Measurements from ENCODE around the gene SRRM2.
A peak's percentile ranks its signal among the peaks of the same experiment; 100 is the strongest.

SRRM2 gene

DNA sequence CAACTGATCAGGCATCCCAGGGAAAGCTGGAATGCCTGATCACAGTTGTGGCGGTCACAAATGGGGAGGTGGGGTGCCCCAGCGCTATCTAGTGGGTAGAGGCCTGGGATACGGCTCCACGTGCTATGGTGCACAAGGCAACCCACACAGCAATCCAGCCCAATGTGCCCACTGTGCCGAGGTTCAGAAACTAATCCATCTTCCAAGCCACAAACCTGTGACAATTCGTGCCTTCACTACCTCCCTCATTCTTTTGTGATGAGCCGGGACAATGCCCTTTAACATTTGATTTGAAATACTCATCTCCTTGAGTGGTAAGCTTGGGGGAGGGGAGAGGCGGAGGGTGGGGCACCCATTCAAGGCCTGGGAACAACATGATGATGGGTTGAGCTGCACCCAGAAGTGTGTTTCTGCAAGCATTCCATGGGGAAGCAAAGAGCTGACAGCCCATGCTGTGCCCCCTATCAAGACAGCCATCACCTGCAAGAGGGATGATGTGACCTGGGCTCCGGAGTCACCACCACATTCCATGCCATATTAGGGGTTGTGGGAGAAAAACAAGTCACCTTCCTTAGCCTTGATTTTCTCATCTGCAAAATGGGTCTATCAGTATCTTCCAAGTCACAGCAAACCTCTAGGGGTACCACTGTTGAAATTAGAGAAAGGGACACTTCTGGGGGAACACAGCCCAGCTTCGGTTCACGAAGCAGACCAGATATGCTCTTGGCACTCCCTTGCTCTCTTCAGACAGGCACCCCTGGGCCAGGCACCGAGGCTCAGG lies 20.9 kb downstream of the SRRM2 start:
- H3K27ac ChIP-seq (ENCODE audit: low read length): no peak overlapping the region
- peaks cover 36% of the 10 kb centered on the region for H3K4me1 ChIP-seq (ENCODE audit: control insufficient read depth, insufficient read depth, low read length)
- peaks cover 47 to 48% of the 10 kb centered on the region in 2 donors for H3K36me3 ChIP-seq (ENCODE audit: control insufficient read depth in 2 of 2, insufficient read depth in 2 of 2, low read length in 2 of 2)
- no peaks in the 10 kb centered on the region for H3K27me3 ChIP-seq (ENCODE audit: control insufficient read depth in 1 of 2, insufficient read depth in 2 of 2, low read length in 2 of 2)
- H3K4me3 ChIP-seq (ENCODE audit: low read length in 2 of 2): no peak overlapping the region
- no peaks in the 10 kb centered on the region for H3K9me3 ChIP-seq (ENCODE audit: control insufficient read depth in 2 of 2, low read length in 2 of 2)
- H3K9ac ChIP-seq (ENCODE audit: low read length in 2 of 2): no peak overlapping the region

DNA sequence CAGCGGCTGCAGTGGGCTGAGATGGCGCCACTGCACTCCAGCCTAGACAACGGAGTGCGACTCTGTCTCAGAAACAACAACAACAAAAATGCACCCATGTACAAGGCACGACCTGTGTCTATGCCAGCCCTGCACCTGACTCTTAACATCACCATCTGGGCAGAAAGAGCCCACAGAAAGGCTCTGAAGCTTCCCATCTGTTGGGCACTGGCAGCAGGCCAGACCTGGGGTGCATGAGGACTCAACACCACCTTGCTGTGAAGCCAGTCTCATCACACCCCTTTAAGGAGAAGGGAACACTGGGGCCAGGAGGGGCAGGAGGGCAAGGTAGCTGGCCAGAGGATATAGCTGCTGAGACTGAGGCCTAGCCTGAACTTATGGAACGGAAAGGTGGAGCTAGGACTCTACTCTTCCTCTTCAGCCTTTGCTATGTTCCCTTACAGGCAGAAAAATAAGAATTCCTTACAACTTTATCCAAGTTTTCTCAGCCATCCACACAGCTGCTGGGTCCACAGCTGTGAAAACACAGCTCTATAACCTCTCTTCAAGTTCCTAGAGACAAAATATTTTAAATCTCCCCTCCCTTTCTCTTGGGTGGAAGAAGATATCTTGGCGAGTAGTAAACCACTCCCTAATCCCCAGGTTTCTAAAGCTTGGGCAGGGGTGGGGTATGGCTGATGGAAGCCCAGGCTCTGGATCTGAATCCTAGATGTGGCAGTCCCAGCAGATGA lies 21.9 kb downstream of the SRRM2 start:
- peaks cover 39% of the 10 kb centered on the region in 2 donors for H3K36me3 ChIP-seq (ENCODE audit: control insufficient read depth in 2 of 2, insufficient read depth in 2 of 2, low read length in 2 of 2)
- peak overlapping the region; percentile 6 for H3K27ac ChIP-seq (ENCODE audit: low read length)
- H3K9ac ChIP-seq (ENCODE audit: low read length in 2 of 2): no peak overlapping the region
- no peak overlapping the region for H3K4me3 ChIP-seq (ENCODE audit: low read length in 2 of 2)
- no peaks in the 10 kb centered on the region for H3K27me3 ChIP-seq (ENCODE audit: control insufficient read depth in 1 of 2, insufficient read depth in 2 of 2, low read length in 2 of 2)
- H3K4me1 ChIP-seq (ENCODE audit: control insufficient read depth, insufficient read depth, low read length): peaks cover 38% of the 10 kb centered on the region
- no peaks in the 10 kb centered on the region for H3K9me3 ChIP-seq (ENCODE audit: control insufficient read depth in 2 of 2, low read length in 2 of 2)

DNA sequence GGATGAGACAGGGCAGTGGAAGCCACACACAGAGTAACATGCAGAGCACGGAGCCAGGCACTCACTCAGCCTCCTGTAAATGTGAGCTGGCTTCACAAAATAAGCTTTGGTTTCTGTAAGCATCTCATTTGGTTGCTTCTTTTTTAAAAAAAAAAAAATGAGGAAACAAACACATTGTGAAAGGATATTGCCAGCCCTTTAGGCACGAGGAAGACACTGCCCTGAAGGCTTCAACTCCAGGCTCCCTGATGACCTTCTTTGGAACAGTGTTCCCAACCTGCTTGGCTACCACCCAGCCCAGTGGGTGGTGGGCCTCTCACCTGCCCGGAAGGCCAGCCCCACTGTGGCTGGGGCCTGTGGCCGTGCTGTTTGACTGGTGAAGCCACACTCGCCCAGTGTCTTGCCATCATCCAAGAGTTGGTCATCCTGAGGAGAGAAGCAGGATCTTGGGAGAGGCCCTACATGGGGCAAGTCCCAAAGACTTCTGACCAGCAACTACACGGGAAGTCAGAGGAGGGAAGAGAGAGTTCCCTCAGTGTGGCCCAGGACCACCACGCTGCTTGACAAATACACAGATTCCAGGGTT lies 22.8 kb downstream of the SRRM2 start:
- Histone ChIP-seq H3K4me1 (ENCODE audit: control insufficient read depth, insufficient read depth, low read length) (peaks cover 31% of the 10 kb centered on the region), H3K36me3 (ENCODE audit: control insufficient read depth in 2 of 2, insufficient read depth in 2 of 2, low read length in 2 of 2) (peaks cover 30 to 31% of the 10 kb centered on the region in 2 donors), H3K9ac (ENCODE audit: low read length in 2 of 2) (no peak overlapping the region), H3K9me3 (ENCODE audit: control insufficient read depth in 2 of 2, low read length in 2 of 2) (no peaks in the 10 kb centered on the region), H3K27me3 (ENCODE audit: control insufficient read depth in 1 of 2, insufficient read depth in 2 of 2, low read length in 2 of 2) (no peaks in the 10 kb centered on the region), H3K27ac (ENCODE audit: low read length) (no peak overlapping the region), H3K4me3 (ENCODE audit: low read length in 2 of 2) (peak overlapping the region in 1 of 2 donors; percentile 15)

DNA sequence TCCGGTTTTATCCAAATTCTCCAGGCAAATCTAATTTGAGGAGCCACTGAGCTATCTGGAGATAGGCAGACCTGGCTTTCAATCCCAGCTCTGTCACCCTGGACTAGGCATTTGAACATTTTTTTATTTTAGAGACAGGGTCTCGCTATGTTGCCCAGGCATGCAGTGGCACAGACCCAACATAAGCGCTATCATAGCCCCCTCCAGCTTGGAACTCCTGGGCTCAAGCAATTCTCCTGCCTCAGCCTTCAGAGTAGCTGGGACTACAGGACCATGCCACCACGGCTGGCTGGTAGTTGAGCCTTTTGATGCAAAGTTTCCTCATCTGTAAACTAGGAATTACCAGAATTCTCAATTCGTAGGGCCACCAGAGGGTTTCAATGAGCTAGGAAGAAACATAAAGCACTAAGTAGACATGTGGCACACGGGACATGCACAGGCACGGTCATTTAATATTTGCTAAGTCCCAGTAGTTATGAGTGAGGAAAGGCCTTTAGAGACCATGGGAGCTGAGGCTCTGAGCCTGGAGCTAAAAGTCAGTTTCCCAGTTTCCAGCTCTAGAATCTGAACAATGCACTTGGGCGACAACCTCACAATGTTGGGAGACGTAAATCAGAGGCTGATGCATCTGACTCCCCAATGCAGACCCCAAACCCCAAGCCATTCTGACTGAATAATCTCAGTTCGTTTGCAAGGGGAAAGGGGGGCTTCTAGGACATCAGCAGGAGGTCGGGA lies 23.5 kb downstream of the SRRM2 start:
- H3K27ac ChIP-seq (ENCODE audit: low read length): no peak overlapping the region

DNA sequence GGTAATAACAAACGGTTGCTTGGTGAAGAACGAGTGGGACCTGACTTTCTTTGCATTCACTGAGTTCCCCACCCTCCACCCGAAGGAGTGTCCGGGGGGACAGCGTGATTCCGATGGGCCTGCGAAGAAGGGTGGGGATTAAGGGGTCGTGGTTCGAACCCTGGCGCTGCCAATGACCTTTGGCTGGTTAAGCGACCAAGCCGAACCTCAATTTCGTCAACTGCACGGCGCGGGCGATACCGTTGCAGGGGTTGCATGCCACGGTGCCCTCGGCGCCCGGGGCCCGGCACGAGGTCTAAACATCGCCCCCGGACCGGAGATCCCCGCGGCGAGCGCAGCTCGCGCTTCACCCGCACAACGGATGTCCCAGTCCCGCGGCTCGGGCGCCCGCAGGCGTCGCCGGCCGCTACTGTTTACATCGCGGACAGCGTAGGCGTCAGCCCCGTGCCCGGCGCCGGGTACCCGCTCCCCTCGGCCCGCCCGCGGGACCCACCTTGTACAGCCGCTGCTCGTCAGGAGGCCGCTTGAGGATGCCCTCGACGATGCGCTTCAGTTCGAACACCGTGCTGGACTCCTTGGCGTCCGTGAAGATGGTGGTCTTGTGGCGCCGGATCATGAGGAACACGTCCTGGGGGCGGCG lies 24.2 kb downstream of the SRRM2 start:
- Histone ChIP-seq H3K36me3 (ENCODE audit: control insufficient read depth in 2 of 2, insufficient read depth in 2 of 2, low read length in 2 of 2) (peaks cover 16 to 17% of the 10 kb centered on the region in 2 donors), H3K9ac (ENCODE audit: low read length in 2 of 2) (peak overlapping the region; percentile 67 to 73), H3K4me1 (ENCODE audit: control insufficient read depth, insufficient read depth, low read length) (peaks cover 27% of the 10 kb centered on the region), H3K4me3 (ENCODE audit: low read length in 2 of 2) (peak overlapping the region; percentile 61 to 88), H3K27ac (ENCODE audit: low read length) (no peak overlapping the region), H3K9me3 (ENCODE audit: control insufficient read depth in 2 of 2, low read length in 2 of 2) (no peaks in the 10 kb centered on the region), H3K27me3 (ENCODE audit: control insufficient read depth in 1 of 2, insufficient read depth in 2 of 2, low read length in 2 of 2) (no peaks in the 10 kb centered on the region)

More for the DNA sequence above, 23.5 kb downstream of the SRRM2 start:
- Histone ChIP-seq H3K9me3 (ENCODE audit: control insufficient read depth in 2 of 2, low read length in 2 of 2) (no peaks in the 10 kb centered on the region), H3K27me3 (ENCODE audit: control insufficient read depth in 1 of 2, insufficient read depth in 2 of 2, low read length in 2 of 2) (no peaks in the 10 kb centered on the region), H3K36me3 (ENCODE audit: control insufficient read depth in 2 of 2, insufficient read depth in 2 of 2, low read length in 2 of 2) (peaks cover 23% of the 10 kb centered on the region in 2 donors), H3K4me1 (ENCODE audit: control insufficient read depth, insufficient read depth, low read length) (peaks cover 29% of the 10 kb centered on the region), H3K9ac (ENCODE audit: low read length in 2 of 2) (peak overlapping the region; percentile 67 to 73), H3K4me3 (ENCODE audit: low read length in 2 of 2) (peak overlapping the region; percentile 61 to 88)

DNA sequence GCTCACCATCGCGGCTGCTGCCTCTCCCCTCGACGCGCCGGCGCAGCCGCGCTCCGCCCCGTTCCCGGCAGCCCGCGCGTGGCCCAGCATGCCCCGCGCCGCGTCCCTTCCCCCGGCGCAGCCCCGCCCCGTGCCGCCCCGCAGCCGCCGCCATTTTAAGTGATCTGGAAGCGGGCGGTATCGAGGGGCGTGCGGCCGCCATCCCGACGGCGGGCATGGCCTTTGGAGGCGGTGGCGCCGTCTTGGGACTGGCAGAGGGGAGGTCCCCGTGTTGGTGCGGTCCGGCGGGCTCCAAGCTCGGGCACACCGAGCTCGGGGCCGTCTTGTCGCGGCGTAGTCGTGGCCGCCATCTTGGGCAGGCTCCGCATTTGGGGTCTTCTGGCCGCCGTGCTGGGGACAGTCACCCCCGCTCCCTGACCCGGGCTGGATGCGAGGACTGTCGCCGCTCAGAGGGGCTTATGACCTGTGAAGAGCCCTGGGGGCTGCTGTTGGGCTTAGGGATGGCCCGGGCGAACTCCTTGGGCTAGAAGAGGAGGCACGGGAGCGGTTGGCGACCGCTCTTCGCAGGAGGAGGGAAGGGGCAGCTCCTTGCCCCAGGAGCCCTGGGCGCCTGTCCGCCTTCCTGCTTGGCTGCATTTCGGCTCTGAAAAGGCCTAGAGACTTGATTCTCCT lies 24.9 kb downstream of the SRRM2 start, which contains the start of gene ELOB:
Gene ELOB, minus strand, starts transcription at position 50 of the 672 bp plus-strand sequence. Its CDS starts 41 bp downstream, at position 9.
- Histone ChIP-seq H3K36me3 (ENCODE audit: control insufficient read depth in 2 of 2, insufficient read depth in 2 of 2, low read length in 2 of 2) (peaks cover 11 to 13% of the 10 kb centered on the region in 2 donors), H3K9me3 (ENCODE audit: control insufficient read depth in 2 of 2, low read length in 2 of 2) (no peaks in the 10 kb centered on the region), H3K27ac (ENCODE audit: low read length) (peak within 1 kb of the TSS; percentile 99), H3K9ac (ENCODE audit: low read length in 2 of 2) (peak within 1 kb of the TSS; percentile 99 to 100), H3K27me3 (ENCODE audit: control insufficient read depth in 1 of 2, insufficient read depth in 2 of 2, low read length in 2 of 2) (no peaks in the 10 kb centered on the region), H3K4me1 (ENCODE audit: control insufficient read depth, insufficient read depth, low read length) (peaks cover 25% of the 10 kb centered on the region), H3K4me3 (ENCODE audit: low read length in 2 of 2) (peak within 1 kb of the TSS; percentile 72 to 96)

DNA sequence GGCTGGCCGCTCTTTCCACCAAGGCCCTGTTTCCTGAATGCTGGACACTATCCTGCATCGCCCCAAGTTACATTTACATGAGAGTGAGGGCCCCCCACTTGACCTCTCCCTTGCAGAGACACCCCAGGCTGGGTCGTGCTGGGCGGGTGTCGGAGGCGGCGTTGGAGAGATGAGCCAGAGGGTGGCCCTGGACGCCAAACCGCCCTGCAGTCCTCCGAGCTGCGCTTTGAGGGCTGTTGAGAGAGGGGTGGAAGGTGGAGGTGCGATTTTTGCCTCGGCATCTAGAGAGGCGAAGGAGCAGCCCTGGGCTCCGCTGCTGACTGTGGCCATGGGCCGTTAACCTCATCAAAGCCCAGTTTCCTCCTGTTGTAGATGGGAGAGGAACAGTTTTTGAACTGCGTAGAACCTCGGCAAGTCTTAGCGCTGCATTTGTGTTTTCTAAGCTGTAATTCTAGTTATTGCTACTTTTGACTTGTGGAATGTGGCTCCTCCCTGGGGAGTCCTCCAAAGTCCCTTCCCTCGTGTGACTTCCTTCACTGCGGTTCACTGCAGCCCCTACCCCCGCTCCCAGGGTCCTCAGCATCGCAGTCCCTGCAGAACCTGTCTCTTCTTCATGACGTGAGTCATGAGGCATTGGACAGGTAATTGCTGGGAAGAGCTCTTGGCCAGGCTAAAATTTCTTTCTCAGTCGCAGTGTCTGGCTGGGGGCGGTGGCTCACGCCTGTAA lies 25.6 kb downstream of the SRRM2 start:
- peaks cover 7% of the 10 kb centered on the region in 2 donors for H3K36me3 ChIP-seq (ENCODE audit: control insufficient read depth in 2 of 2, insufficient read depth in 2 of 2, low read length in 2 of 2)
- peak overlapping the region; percentile 72 to 96 for H3K4me3 ChIP-seq (ENCODE audit: low read length in 2 of 2)
- no peaks in the 10 kb centered on the region for H3K9me3 ChIP-seq (ENCODE audit: control insufficient read depth in 2 of 2, low read length in 2 of 2)
- H3K9ac ChIP-seq (ENCODE audit: low read length in 2 of 2): peak overlapping the region; percentile 99 to 100
- H3K4me1 ChIP-seq (ENCODE audit: control insufficient read depth, insufficient read depth, low read length): peaks cover 25% of the 10 kb centered on the region
- no peaks in the 10 kb centered on the region for H3K27me3 ChIP-seq (ENCODE audit: control insufficient read depth in 1 of 2, insufficient read depth in 2 of 2, low read length in 2 of 2)
- H3K27ac ChIP-seq (ENCODE audit: low read length): peak overlapping the region; percentile 99

DNA sequence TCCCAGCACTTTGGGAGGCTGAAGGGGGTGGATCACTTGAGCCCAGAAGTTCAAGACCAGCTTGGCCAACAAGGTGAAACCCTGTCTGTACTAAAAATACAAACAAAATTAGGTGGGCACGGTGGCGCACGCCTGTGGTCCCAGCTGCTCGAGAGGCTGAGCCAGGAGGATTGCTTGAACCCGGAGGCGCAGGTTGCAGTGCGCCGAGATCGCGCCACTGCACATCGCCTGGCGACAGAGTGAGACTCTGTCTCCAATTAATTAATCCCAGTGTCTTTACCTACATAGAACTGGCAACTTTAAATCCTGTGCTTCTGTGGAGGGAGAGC lies 26.2 kb downstream of the SRRM2 start:
- Histone ChIP-seq H3K4me3 (ENCODE audit: low read length in 2 of 2) (peak overlapping the region; percentile 72 to 96), H3K27ac (ENCODE audit: low read length) (peak overlapping the region; percentile 99), H3K9me3 (ENCODE audit: control insufficient read depth in 2 of 2, low read length in 2 of 2) (no peaks in the 10 kb centered on the region), H3K27me3 (ENCODE audit: control insufficient read depth in 1 of 2, insufficient read depth in 2 of 2, low read length in 2 of 2) (no peaks in the 10 kb centered on the region), H3K36me3 (ENCODE audit: control insufficient read depth in 2 of 2, insufficient read depth in 2 of 2, low read length in 2 of 2) (peaks cover 3 to 7% of the 10 kb centered on the region in 2 donors), H3K9ac (ENCODE audit: low read length in 2 of 2) (peak overlapping the region in 1 of 2 donors; percentile 100), H3K4me1 (ENCODE audit: control insufficient read depth, insufficient read depth, low read length) (peaks cover 25% of the 10 kb centered on the region)

DNA sequence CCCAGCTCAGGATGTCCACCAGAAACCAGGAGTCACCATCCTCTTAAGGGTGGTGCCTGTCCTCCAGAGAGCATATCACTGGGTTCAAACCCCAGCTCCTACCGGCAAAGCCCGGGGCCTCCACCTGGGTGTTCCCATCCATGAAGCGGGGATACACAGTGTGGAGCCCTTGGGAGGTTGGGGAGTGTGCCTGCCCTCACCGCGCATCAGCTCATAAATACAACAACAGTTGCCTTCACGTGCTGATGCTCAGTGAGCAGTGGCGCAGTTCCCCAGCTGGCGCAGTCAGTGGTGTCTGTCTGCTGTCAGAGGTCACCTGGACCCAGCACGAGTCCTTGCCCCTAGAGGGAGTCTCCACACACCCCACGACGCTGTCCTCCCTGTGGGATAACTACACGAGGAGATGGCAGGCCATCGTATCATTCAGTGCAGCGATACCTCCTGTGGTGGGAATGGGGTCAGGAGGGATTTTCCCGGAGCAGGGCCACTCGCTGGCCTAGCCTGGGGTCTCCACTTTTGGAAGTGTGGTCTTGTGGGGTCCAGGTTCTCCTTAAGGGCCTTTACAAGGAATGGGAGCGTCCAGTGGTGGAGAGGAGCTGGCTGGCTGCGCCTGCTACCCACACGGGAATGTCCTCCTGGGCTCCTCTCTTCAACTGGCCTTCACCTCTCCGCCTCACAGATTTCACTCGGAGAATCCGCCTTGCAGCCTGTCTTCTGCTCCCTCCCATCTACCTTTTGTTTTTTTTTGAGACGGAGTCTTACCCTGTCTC lies 26.9 kb downstream of the SRRM2 start:
- Histone ChIP-seq H3K27ac (ENCODE audit: low read length) (no peak overlapping the region), H3K4me1 (ENCODE audit: control insufficient read depth, insufficient read depth, low read length) (peaks cover 25% of the 10 kb centered on the region), H3K36me3 (ENCODE audit: control insufficient read depth in 2 of 2, insufficient read depth in 2 of 2, low read length in 2 of 2) (peaks cover 3 to 4% of the 10 kb centered on the region in 2 donors), H3K27me3 (ENCODE audit: control insufficient read depth in 1 of 2, insufficient read depth in 2 of 2, low read length in 2 of 2) (peaks cover 0 to 2% of the 10 kb centered on the region in 2 donors), H3K4me3 (ENCODE audit: low read length in 2 of 2) (no peak overlapping the region), H3K9me3 (ENCODE audit: control insufficient read depth in 2 of 2, low read length in 2 of 2) (no peaks in the 10 kb centered on the region), H3K9ac (ENCODE audit: low read length in 2 of 2) (no peak overlapping the region)

Measured in stomach smooth muscle (tissue), 2 donors.